ENCODE measurements around the gene SH3TC1.

Gene SH3TC1

DNA sequence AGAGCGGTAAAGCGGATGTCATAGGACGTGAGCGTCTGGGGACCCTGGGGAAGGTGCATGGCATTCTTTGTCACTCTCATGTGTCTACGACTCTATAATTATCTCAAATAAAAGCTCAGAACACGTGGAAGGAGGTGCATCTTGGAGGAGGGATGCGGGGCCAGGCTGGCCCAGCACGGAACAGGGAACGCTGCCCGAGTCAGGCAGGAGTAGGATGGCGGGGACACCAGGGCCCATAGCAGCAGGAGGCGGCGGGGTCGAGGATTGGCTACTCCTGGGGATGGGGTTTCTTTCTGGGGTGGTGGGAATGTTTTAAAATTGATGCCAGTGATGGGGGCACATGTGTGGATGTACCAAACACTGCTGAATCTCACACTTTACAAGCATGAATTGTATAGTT lies 65.0 kb downstream of the SH3TC1 start:
- H3K4me3 ChIP-seq (ENCODE audit: control insufficient read depth, low read depth, low read length), result no peak overlapping the region
- DNase-seq (ENCODE audit: low read depth), result no peak
- TF ChIP-seq, protein P1, sequence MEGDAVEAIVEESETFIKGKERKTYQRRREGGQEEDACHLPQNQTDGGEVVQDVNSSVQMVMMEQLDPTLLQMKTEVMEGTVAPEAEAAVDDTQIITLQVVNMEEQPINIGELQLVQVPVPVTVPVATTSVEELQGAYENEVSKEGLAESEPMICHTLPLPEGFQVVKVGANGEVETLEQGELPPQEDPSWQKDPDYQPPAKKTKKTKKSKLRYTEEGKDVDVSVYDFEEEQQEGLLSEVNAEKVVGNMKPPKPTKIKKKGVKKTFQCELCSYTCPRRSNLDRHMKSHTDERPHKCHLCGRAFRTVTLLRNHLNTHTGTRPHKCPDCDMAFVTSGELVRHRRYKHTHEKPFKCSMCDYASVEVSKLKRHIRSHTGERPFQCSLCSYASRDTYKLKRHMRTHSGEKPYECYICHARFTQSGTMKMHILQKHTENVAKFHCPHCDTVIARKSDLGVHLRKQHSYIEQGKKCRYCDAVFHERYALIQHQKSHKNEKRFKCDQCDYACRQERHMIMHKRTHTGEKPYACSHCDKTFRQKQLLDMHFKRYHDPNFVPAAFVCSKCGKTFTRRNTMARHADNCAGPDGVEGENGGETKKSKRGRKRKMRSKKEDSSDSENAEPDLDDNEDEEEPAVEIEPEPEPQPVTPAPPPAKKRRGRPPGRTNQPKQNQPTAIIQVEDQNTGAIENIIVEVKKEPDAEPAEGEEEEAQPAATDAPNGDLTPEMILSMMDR (conservative IDR thresholded peaks at IDR 0.05; ENCODE audit: control insufficient read depth, insufficient read depth, low read depth, low read length), result no peak

DNA sequence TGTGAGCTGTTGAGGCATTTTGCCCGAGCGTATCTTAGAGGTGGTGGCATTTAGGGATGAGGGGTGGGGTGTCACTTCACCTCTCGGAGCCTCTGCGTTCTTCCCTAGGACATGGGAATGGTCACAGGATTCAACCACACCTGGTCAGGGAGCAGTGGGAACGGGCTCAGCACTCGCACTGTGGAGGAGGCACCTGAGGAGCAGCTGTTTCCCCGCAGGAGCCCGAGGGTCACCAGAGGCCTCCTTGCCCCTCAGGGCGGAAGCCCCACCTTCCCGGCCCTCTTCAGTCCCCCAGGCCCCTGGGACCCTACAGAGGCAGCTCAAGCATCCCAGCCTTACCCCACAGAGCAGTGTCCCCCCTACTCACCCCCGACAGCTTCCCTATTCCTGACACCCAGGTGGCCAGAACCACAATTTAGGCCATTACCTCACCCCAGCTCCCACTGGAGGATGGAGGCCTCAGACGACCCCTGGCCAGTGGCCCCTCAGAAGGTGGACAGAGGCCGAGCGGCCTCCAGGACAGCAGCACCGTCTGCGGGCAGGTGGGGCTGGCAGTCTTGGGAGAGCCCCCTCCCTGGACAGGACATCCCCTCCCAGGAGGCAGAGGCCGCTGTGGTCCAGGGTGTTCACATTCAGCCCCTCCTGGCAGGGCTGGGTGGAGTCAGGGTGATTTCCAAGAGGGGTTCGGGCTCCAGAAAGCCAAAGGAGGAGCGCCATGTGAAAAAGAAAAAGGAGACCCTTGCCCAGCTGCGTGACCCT lies 66.3 kb downstream of the SH3TC1 start:
- TF ChIP-seq, protein P1 (conservative IDR thresholded peaks at IDR 0.05; ENCODE audit: control insufficient read depth, insufficient read depth, low read depth, low read length), result no peak
- no peak for DNase-seq (ENCODE audit: low read depth)
- no peak overlapping the region for H3K4me3 ChIP-seq (ENCODE audit: control insufficient read depth, low read depth, low read length)

DNA sequence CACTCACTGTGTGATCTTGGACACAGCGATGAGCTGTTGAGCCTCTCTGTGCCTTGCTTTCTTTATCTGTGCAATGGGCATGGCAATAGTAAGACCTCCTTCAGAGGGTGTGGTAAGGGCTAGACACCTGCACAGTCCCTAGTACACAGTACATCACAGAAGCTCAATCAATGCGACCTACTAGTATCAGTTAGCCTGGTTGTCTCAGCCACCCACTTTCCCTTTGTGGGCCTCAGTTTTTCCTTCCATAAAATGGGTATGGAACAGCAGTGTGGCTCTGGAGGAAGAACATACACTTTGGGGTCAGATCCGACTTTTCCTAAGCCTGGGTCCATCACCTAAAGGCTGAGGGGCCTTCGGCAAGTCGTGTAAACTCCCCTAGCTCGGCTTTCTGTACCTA lies 67.0 kb downstream of the SH3TC1 start:
- TF ChIP-seq, protein P1 (conservative IDR thresholded peaks at IDR 0.05; ENCODE audit: control insufficient read depth, insufficient read depth, low read depth, low read length), result no peak
- DNase-seq (ENCODE audit: low read depth), result no peak
- no peak overlapping the region for H3K4me3 ChIP-seq (ENCODE audit: control insufficient read depth, low read depth, low read length)

DNA sequence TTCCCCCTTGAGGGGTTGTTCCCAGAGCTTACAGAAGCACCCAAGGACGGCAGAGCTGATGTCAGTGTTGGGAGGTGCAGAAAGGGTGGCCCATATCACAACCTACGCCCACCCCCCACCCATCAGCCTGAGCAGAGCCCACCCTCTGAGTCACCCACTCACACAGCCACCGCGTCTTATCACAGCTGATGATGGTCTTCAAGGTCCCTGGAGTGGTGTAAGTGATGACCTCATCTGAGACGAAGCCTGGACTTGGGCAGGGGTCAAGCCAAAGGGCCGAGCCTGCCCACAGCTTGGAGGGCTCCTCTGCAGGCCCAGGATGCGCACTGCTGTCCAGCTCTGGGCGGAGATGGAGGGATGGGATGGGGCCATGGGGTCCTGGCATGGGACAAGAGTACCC lies 67.4 kb downstream of the SH3TC1 start:
- H3K4me3 ChIP-seq (ENCODE audit: control insufficient read depth, low read depth, low read length), result no peak overlapping the region
- DNase-seq (ENCODE audit: low read depth), result no peak
- TF ChIP-seq, protein P1 (conservative IDR thresholded peaks at IDR 0.05; ENCODE audit: control insufficient read depth, insufficient read depth, low read depth, low read length), result no peak

DNA sequence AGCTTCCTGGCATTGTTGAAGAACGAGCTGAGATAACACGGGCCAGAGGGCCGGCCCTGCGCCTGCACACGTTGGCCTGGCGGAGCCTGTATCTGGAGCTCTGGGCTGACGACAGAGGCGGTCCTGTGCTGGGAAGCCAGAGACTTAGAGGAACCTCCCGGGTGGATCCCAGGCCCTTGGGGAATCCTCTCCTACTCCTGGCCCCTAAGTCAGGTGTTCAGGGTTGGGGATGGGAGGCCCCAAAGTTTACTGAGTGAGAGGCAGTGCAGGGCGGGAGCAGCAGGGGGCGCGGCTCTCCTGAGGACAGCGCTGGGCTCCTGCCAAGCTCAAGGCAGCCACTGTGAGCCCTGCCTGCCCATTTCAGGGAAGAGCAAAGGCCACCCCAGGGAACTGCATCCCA lies 68.0 kb downstream of the SH3TC1 start:
- H3K4me3 ChIP-seq (ENCODE audit: control insufficient read depth, low read depth, low read length), result no peak overlapping the region
- TF ChIP-seq, protein P1 (conservative IDR thresholded peaks at IDR 0.05; ENCODE audit: control insufficient read depth, insufficient read depth, low read depth, low read length), result peak; percentile 74
- peak; percentile 62 for DNase-seq (ENCODE audit: low read depth)

DNA sequence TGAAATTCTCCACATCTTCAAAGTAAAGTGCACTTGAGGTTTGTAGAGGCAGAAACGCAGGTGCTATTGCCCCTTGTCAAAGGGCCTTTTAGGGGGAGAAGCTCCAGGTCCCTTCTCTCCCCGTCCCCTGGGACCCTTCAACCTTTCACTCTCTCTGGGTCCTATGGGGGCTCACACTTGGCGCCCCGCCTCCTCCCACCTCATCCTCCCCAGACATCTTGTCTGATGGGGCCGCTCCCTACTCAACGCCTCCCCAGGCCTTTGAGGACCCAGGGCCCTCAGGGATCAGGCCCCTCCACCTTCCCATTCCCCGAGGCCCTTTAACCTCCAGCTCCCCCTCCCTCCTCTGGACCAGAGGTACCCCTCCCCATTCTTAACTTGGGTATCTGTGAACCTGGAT lies 69.1 kb downstream of the SH3TC1 start:
- TF ChIP-seq, protein P1 (conservative IDR thresholded peaks at IDR 0.05; ENCODE audit: control insufficient read depth, insufficient read depth, low read depth, low read length), result no peak
- no peak for DNase-seq (ENCODE audit: low read depth)
- no peak overlapping the region for H3K4me3 ChIP-seq (ENCODE audit: control insufficient read depth, low read depth, low read length)

All from fibroblast of mammary gland (primary cell).